ENCODE data around the gene C4orf54.

Gene C4orf54

GRCh38 chr4:99615170-99615820 is 42.3 kb downstream of the C4orf54 start:
- no peak for DNase-seq

- DNase-seq, result no peak
These were observed 43.1 kb downstream of the C4orf54 start for GRCh38 chr4:99614491-99614890.

- DNase-seq, result no peak
These were observed 44.9 kb downstream of the C4orf54 start for GRCh38 chr4:99612704-99613103.

GRCh38 chr4:99612281-99612680 is 45.3 kb downstream of the C4orf54 start:
- DNase-seq, result no peak

DNA sequence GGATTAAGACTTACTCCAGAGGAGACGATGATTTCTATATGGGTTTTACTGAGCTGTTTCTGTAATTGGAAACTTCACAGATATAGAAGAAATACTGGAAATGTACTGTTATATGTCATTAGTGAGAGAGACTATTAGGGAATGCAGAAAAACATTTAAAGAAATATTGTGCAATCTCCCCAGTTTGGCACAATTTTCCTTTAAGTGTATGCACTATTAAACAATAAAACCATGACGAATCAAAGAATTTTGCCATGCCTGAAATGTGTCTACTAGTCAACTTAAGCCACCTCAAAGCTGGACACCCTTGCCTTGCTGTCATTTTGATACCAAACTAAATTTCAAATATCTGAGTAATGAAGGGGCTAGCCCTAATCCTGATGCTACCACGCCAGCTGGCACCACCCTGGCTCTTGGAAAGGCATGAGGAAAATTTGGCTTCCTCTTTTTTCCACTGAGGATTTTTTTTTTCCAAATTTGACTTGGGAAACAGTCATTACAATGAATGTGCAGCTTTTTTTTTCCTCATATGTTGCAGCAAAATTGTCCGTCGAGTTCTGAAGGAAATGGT is 46.9 kb downstream of the C4orf54 start:
- DNase-seq, result no peak

DNA sequence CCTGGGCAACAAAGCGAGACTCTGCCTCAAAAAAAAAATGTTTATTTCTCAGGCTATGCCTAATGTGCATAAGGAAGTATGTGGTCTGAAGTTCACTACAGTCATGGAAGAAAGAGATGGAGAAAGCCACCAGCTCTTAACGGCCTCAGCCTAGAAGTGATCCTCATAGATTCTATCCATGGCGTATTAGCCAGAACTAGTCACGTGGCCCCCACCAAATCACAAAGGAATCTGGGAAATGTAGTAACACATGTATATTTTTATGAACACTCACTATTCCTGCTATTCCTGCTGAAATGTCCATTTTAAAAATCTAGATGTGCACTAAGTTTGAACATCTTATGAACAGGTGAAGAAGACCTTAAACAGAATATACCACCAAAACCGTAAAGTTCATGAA is 49.2 kb downstream of the C4orf54 start:
- no peak for DNase-seq

Measured in NCI-H1694 (cell line).